ENCODE results near the gene FAM169A. TPM values are rescaled to one million over a fixed set of nuclear protein-coding genes. Genes with fewer than 3 reads are reported as not detected.
A peak's percentile ranks its signal among the peaks of the same experiment; 100 is the strongest.
"Not testable (repeated sequence)": the region's sequence is repeated elsewhere in the genome, so short reads cannot be mapped to it uniquely, and the experiment has no call there.

FAM169A gene, protein sequence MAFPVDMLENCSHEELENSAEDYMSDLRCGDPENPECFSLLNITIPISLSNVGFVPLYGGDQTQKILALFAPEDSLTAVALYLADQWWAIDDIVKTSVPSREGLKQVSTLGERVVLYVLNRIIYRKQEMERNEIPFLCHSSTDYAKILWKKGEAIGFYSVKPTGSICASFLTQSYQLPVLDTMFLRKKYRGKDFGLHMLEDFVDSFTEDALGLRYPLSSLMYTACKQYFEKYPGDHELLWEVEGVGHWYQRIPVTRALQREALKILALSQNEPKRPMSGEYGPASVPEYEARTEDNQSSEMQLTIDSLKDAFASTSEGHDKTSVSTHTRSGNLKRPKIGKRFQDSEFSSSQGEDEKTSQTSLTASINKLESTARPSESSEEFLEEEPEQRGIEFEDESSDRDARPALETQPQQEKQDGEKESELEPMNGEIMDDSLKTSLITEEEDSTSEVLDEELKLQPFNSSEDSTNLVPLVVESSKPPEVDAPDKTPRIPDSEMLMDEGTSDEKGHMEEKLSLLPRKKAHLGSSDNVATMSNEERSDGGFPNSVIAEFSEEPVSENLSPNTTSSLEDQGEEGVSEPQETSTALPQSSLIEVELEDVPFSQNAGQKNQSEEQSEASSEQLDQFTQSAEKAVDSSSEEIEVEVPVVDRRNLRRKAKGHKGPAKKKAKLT
- total RNA-seq = 13.7 TPM

- peak; percentile 25 to 78 (median 73) for DNase-seq (ENCODE audit: low read depth in 2 of 3, low spot score in 2 of 3)
These were observed at the start of gene FAM169A for GRCh38 chr5:74865804-74866595. Gene FAM169A (minus strand): TSS chr5:74866387. CDS start chr5:74841676, 24,711 bp downstream.

DNA sequence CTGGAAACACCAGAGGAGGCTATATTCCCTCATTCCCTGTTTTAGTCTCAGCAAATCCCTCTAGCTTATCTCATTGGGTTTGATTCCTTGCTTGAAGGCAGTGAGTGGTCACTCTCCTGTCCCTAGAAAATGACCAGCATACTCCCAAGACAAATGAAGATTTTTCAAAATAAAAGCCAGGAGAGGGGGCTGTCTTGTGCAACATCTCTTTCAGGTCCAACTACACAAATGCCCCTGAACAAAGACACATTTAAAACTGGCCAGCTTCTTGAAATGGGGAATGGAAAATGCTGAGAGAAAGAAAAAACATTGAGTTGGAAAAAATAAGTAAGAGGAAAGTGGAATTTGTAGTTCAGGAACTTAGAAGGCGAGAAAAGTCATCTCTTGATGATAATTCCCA lies 49.3 kb upstream of the FAM169A start:
- DNase-seq (ENCODE audit: low read depth in 2 of 3, low spot score in 2 of 3) = no peak

DNA sequence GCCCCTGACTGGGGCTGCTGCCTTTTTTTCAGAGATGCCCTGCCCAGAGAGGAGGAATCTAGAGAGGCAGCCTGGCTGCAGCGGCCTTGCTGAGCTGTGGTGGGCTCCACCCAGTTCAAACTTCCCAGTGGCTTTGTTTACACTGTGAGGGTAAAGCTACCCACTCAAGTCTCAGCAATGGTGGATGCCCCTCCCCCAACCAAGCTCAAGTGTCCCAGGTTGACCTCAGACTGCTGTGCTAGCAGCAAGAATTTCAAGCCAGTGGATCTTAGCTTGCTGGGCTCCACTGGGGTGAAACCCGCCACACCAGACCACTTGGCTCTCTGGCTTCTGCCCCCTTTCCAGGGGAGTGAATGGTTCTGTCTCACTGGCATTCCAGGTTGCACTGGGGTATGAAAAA lies 45.2 kb upstream of the FAM169A start:
- DNase-seq (ENCODE audit: low read depth in 2 of 3, low spot score in 2 of 3) = not testable (repeated sequence)

DNA sequence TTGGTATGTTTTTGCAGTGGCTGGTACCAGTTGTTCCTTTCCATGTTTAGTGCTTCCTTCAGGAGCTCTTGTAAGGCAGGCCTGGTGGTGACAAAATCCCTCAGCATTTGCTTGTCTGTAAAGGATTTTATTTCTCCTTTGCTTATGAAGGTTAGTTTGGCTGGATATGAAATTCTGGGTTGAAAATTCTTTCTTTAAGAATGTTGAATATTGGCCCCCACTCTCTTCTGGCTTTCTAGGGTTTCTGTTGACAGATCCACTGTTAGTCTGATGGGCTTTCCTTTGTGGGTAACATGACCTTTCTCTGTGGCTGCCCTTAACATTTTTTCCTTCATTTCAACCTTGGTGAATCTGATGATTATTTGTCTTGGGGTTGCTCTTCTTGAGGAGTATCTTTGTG lies 43.7 kb upstream of the FAM169A start:
- DNase-seq (ENCODE audit: low read depth in 2 of 3, low spot score in 2 of 3) = not testable (repeated sequence)

DNA sequence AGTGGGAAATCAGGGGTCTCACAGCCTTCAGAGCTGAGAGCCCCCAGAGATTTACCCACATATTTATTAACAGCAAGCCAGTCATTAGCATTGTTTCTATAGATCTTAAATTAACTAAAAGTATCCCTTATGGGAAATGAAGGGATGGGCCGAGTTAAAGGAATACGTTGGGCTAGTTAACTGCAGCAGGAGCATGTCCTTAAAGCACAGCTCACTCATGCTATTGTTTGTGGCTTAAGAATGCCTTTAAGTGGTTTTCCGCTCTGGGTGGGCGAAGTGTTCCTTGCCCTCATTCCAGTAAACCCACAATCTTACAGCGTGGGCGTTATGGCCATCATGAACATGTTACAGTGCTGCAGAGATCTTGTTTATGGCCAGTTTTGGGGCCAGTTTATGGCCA lies 42.0 kb upstream of the FAM169A start:
- DNase-seq (ENCODE audit: low read depth in 2 of 3, low spot score in 2 of 3) = not testable (repeated sequence)

DNA sequence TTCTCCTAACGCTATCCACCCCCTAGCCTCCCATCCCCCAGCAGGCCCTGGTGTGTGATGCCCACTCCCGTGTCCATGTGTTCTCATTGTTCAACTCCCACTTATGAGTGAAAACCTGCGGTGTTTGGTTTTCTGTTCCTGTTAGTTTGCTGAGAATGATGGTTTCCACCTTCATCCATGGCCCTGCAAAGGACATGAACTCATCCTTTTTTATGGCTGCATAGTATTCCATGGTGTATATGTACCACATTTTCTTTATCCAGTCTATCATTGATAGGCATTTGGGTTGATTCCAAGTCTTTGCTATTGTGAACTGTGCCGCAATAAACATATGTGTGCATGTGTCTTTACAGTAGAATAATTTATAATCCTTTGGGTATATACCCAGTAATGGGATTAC lies 38.5 kb upstream of the FAM169A start:
- not testable (repeated sequence) for DNase-seq (ENCODE audit: low read depth in 2 of 3, low spot score in 2 of 3)

GRCh38 chr5:74903165-74903787 lies 37.1 kb upstream of the FAM169A start:
- DNase-seq (ENCODE audit: low read depth in 2 of 3, low spot score in 2 of 3) = peak in 2 of 3 donors; percentile 37 to 65

DNA sequence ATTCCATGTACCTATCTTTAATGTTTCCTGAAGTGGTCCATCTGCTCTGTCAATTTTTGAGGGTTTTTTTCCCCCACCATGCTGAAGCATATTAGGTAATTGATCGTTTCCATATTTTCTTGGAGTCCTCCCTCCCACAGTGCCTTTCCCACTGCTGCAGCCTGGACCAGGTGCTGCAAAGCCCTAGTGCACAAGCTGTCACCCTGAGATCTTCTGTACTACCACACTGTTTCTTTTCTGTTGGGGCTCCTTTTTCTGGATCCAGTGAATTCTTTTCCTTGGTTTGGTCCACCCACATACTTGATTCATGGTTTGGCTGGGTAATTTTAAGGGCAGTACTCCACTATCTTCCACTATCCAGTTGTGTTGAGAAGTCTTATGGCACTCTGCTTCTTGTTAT lies 30.9 kb upstream of the FAM169A start:
- no peak for DNase-seq (ENCODE audit: low read depth in 2 of 3, low spot score in 2 of 3)

- DNase-seq (ENCODE audit: low read depth in 2 of 3, low spot score in 2 of 3) = no peak
These were observed 29.7 kb upstream of the FAM169A start for GRCh38 chr5:74895906-74896305.

GRCh38 chr5:74894351-74894750 lies 28.2 kb upstream of the FAM169A start:
- DNase-seq (ENCODE audit: low read depth in 2 of 3, low spot score in 2 of 3) = no peak

GRCh38 chr5:74892921-74893320 lies 26.7 kb upstream of the FAM169A start:
- DNase-seq (ENCODE audit: low read depth in 2 of 3, low spot score in 2 of 3) = no peak

GRCh38 chr5:74889523-74890105 lies 23.4 kb upstream of the FAM169A start:
- no peak for DNase-seq (ENCODE audit: low read depth in 2 of 3, low spot score in 2 of 3)

GRCh38 chr5:74888117-74888516 lies 21.9 kb upstream of the FAM169A start:
- DNase-seq (ENCODE audit: low read depth in 2 of 3, low spot score in 2 of 3) = no peak

GRCh38 chr5:74885170-74885569 lies 19.0 kb upstream of the FAM169A start:
- no peak for DNase-seq (ENCODE audit: low read depth in 2 of 3, low spot score in 2 of 3)

DNA sequence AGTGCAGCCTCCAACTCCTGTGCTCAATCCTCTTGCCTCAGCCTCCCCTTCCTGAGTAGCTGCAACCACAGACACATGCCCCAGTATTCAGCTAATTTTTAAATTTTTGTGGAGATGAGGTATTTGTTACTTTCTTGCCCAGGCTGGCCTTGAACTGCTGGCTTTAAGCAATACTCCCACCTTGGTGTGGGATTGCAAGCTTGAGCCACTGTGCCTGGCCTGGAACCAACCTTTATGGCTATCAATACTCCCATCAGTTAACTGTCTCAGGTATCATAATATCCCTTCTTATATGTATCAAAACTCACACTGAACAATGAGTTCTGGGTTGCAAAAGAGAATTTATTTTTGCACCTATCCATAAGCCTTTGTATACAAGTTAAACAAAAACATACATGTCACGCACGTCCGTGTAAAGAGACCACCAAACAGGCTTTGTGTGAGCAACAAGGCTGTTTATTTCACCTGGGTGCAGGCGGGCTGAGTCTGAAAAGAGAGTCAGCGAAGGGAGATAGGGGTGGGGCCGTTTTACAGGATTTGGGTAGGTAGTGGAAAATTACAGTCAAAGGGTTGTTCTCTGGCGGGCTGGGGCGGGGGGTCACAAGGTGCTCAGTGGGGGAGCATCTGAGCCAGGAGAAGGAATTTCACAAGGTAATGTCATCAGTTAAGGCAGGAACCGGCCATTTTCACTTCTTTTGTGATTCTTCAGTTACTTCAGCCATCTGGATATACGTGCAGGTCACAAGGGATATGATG lies 16.4 kb upstream of the FAM169A start:
- DNase-seq (ENCODE audit: low read depth in 2 of 3, low spot score in 2 of 3) = not testable (repeated sequence)

GRCh38 chr5:74877624-74878304 lies 11.6 kb upstream of the FAM169A start:
- DNase-seq (ENCODE audit: low read depth in 2 of 3, low spot score in 2 of 3) = no peak

GRCh38 chr5:74875994-74876791 lies 10.0 kb upstream of the FAM169A start:
- DNase-seq (ENCODE audit: low read depth in 2 of 3, low spot score in 2 of 3) = no peak

DNA sequence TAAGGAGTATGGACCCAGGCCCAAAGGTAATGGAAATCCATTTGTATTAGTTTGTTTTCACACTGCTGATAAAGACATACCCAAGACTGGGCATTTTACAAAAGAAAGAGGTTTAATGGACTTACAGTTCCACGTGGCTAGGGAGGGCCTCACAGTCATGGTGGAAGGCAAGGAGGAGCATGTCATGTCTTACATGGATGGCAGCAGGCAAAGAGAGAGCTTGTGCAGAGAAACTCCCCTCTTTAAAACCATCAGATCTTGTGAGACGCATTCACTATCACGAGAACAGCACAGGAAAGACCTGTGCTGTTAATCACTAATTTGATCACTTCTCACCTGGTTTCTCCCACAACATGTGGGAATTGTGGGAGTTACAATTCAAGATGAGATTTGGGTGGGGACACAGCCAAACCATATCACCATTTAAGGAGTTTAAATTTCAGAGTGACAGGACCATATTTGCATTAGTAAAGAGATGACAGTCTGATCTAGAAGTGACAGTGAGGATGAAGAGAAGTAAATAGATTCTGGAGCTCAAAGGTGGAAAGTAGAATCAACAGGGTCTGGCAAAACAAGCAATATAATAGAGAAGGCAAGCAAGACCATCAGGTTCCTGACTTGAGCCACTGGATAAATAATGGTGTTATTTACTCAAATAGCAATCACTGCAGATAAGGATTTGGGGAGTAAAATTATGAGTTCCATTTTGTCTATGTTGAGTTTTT lies 7.5 kb upstream of the FAM169A start:
- DNase-seq (ENCODE audit: low read depth in 2 of 3, low spot score in 2 of 3) = no peak

All from hematopoietic multipotent progenitor cell (in vitro differentiated cells).